Thoracic aorta endothelial cell (primary cell): ENCODE results near the gene IER5. TPM values are rescaled to one million over a fixed set of nuclear protein-coding genes. Genes with fewer than 3 reads are reported as not detected.

Source experiments
- total RNA-seq: library from RNA; depleted of rRNA; stranded (reverse); fragments of >200 nt; gene quantifications from 2 replicates; pipeline ENCODE4 v1.2.3, GENCODE V29; 2012

The IER5 gene
- 17.6 and 19.4 TPM in 2 replicates for total RNA-seq

GRCh38 chr1:181088079-181089016 lies at the start of gene IER5:
IER5 (plus strand) TSS chr1:181088700; CDS start chr1:181088903, 203 bp downstream.

Other genes starting within 250 kb of the IER5 start
- 0.66 and 1.9 TPM in 2 replicates for gene KIAA1614, start 175.8 kb upstream of the IER5 start, total RNA-seq
- gene STX6, start 65.8 kb upstream of the IER5 start, total RNA-seq = 54.5 and 57.6 TPM in 2 replicates
- 2.3 and 4.2 TPM in 2 replicates for gene MR1, start 54.7 kb upstream of the IER5 start, total RNA-seq